GM21619 (cell line): ENCODE measurements around the gene CHRNE.
"Not testable (repeated sequence)": the region's sequence is repeated elsewhere in the genome, so short reads cannot be mapped to it uniquely, and the experiment has no call there.

Experiments
- ATAC-seq: cut with Tn5 transposase; IDR thresholded peaks from one replicate; pipeline ENCODE4 v1.9.1; 2021; ENCODE audit not compliant: unreplicated experiment

CHRNE gene

GRCh38 chr17:4908301-4908700, 5.4 kb upstream of the CHRNE start:
- ATAC-seq: no peak

- not testable (repeated sequence) for ATAC-seq
Observed at GRCh38 chr17:4906642-4907041, 3.7 kb upstream of the CHRNE start.

- no peak for ATAC-seq
Observed at GRCh38 chr17:4902540-4902939, 358 bp downstream of the CHRNE start.

GRCh38 chr17:4901648-4902344, 1.1 kb downstream of the CHRNE start:
- no peak for ATAC-seq

GRCh38 chr17:4901108-4901647, 1.7 kb downstream of the CHRNE start:
- no peak for ATAC-seq

- ATAC-seq: no peak
Observed at GRCh38 chr17:4900231-4901107, 2.4 kb downstream of the CHRNE start.

- peak; percentile 37 for ATAC-seq
Observed at GRCh38 chr17:4899341-4900230, 3.3 kb downstream of the CHRNE start, which contains the start of gene C17orf107. TSS of gene C17orf107 (plus strand) at chr17:4899536. CDS start at chr17:4899763, 227 bp downstream.

GRCh38 chr17:4898927-4899326, 4.0 kb downstream of the CHRNE start:
- no peak for ATAC-seq

- ATAC-seq: no peak
Observed at GRCh38 chr17:4898351-4898750, 4.5 kb downstream of the CHRNE start.

GRCh38 chr17:4897785-4898184, 5.1 kb downstream of the CHRNE start:
- ATAC-seq: no peak

- no peak for ATAC-seq
Observed at GRCh38 chr17:4897198-4897687, 5.7 kb downstream of the CHRNE start.

GRCh38 chr17:4896332-4897197, 6.3 kb downstream of the CHRNE start:
- no peak for ATAC-seq

- no peak for ATAC-seq
Observed at GRCh38 chr17:4895657-4896331, 7.1 kb downstream of the CHRNE start.

- no peak for ATAC-seq
Observed at GRCh38 chr17:4895121-4895520, 7.8 kb downstream of the CHRNE start.

- ATAC-seq: no peak
Observed at GRCh38 chr17:4893721-4894560, 9.0 kb downstream of the CHRNE start.

GRCh38 chr17:4893272-4893671, 9.6 kb downstream of the CHRNE start:
- ATAC-seq: no peak

- no peak for ATAC-seq
Observed at GRCh38 chr17:4892499-4893221, 10.2 kb downstream of the CHRNE start.
